ENCODE results near the gene DNAH7. TPM values are rescaled to one million over a fixed set of nuclear protein-coding genes. Genes with fewer than 3 reads are reported as not detected.
"Not testable (repeated sequence)": the region's sequence is repeated elsewhere in the genome, so short reads cannot be mapped to it uniquely, and the experiment has no call there.

DNAH7 gene
- 0.20 and 0.92 TPM in 2 replicates for total RNA-seq (2014; rRNA removed; shearing (Covaris generic))
- 0.11 and 0.31 TPM in 2 replicates for polyA plus RNA-seq (2014; cell fraction: nucleus; rRNA removed)

- DNase-seq (ENCODE audit: extremely low read depth, low read depth), result peak; percentile 76
Measured at GRCh38 chr2:196068271-196069209, at the start of gene DNAH7. Gene DNAH7, minus strand, starts transcription at chr2:196068837. Its CDS starts 126 bp downstream, at chr2:196068711.

DNA sequence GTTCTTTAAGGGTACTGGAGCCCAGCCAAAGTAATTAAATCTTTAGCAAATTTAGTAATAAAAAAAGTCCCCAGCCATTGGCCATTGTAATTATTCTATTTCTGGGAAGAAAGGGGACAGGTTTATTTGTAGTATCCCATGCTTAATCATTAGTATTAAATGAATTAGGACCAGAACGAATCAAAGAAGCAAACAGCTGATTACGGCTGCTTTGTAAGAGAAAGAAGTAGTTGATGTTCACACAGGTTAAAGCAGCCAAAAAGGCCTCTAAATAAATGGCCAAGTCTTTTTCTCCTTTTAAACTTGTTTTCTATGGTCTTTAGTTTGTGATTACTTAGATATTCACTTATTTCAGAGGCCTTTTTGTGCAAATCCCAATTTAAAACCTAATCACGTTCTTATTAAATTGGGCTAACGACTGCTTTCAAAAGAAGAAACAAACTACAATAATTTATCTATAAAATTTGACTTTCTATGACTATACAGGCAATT lies 48.6 kb upstream of the DNAH7 start:
- DNase-seq (ENCODE audit: extremely low read depth, low read depth), result no peak

- no peak for DNase-seq (ENCODE audit: extremely low read depth, low read depth)
Measured at GRCh38 chr2:196113061-196113974, 44.7 kb upstream of the DNAH7 start.

- DNase-seq (ENCODE audit: extremely low read depth, low read depth), result peak; percentile 48
Measured at GRCh38 chr2:196112418-196113034, 43.9 kb upstream of the DNAH7 start.

DNA sequence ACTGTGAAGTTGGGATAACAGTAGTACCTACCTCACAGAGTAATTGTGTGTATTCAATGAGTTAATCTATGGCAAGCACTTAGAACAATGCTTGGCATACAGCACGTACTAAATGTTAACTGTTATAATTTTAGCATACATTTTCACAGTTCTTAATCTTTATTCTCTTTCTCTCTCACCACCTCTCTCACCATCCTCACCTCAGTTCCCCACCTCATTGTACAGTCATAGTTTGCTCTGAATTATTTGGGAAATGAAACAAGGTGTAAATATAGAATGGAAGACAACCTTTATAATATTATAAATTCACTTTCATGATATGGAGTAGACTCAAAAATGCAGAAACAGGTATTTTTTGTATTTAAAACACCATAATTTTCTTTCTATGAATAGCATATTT lies 40.0 kb upstream of the DNAH7 start:
- no peak for DNase-seq (ENCODE audit: extremely low read depth, low read depth)

GRCh38 chr2:196105951-196106350 lies 37.3 kb upstream of the DNAH7 start:
- no peak for DNase-seq (ENCODE audit: extremely low read depth, low read depth)

DNA sequence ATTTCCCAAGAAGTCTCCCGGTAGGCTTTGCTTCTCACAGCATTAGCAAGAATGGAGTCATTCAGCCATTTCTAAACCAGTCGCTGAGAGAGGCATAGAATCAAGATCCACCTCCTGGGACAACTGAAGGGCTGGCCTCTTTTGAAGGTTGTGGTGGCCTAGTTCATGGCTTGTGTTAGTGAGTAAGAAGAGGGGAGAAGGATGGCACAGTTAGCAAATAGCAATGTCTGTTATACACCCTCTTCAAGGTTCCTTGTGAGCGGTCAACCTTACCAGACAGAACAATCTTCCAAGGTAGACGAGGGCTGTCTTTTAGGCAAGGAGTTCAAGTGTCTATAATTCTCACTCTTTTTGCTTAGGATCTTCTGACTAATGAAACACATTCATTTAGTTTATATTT lies 35.4 kb upstream of the DNAH7 start:
- DNase-seq (ENCODE audit: extremely low read depth, low read depth), result no peak

GRCh38 chr2:196103626-196104025 lies 35.0 kb upstream of the DNAH7 start:
- no peak for DNase-seq (ENCODE audit: extremely low read depth, low read depth)

- DNase-seq (ENCODE audit: extremely low read depth, low read depth), result no peak
Measured at GRCh38 chr2:196101325-196101991, 32.8 kb upstream of the DNAH7 start.

DNA sequence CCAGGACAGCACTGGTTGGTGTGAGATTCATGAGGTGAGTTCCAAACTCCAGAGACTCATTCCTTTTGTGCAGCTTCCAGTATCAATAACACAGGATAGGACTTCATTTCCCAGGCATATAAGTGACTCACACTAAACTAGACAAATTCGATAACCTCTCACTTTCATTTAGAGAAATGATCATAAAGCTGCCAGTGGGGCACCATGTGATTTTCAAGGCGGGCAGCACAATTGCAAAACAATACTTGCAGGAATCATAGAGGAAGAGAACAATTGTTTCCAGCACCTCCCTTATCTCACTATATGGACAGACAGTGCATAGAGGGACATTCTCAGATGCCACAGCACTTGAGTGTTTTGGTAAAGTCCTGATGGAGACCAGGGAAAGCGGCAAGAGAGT lies 31.3 kb upstream of the DNAH7 start:
- DNase-seq (ENCODE audit: extremely low read depth, low read depth), result no peak

GRCh38 chr2:196097864-196098660 lies 29.4 kb upstream of the DNAH7 start:
- no peak for DNase-seq (ENCODE audit: extremely low read depth, low read depth)

- no peak for DNase-seq (ENCODE audit: extremely low read depth, low read depth)
Measured at GRCh38 chr2:196096982-196097745, 28.5 kb upstream of the DNAH7 start.

GRCh38 chr2:196096264-196096663 lies 27.6 kb upstream of the DNAH7 start:
- DNase-seq (ENCODE audit: extremely low read depth, low read depth), result no peak

DNA sequence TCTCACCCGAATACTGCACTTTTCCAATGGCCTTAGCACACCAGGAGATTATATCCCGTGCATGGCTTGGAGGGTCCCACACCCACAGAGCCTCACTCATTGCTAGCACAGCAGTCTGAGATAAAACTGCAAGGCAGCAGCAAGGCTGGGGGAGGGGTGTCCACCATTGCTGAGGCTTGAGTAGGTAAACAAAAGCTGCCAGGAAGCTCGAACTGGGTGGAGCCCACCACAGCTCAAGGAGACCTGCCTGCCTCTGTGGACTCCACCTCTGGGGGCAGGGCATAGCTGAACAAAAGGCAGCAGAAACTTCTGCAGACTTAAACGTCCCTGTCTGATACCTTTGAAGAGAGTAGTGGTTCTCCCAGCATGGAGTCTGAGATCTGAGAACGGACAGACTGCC lies 20.8 kb upstream of the DNAH7 start:
- not testable (repeated sequence) for DNase-seq (ENCODE audit: extremely low read depth, low read depth)

GRCh38 chr2:196088203-196088602 lies 19.6 kb upstream of the DNAH7 start:
- no peak for DNase-seq (ENCODE audit: extremely low read depth, low read depth)

DNA sequence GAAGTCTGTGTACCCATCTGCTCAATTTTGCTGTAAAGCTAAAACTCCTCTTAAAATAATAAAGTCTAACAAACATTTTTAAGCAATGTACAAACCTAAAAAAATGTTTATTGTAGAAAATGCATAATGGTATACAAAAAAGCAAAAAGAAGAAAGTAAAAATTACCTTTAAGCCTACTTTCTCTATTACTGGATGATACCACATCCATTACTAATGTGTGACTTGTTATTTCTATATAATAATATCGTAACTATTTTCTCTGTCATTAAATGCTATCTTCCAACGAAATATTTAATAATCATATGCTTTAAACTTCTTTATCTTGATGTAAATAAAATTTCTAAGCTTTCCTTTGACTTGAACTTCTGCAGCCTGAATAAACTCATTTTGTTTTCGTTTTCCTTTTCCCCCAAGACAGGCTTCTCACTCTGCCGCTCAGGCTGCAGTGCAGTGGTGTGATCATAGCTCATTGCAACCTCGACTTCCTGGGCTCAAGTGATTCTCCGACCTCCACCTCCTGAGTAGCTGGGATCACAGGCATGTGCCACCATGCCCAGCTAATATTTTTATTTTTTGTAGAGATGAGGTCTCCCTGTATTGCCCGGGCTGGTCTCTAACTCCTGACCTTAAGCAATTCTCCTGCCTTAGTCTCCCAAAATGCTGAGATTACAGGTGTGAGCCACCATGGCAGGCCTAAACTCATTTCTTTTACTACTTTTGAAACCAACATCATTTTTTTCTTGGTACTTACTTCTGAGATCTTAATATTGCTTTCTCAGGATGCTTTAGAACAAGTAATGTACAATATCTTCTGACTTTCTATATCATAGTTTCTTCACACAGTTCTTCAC lies 18.1 kb upstream of the DNAH7 start:
- DNase-seq (ENCODE audit: extremely low read depth, low read depth), result no peak

DNA sequence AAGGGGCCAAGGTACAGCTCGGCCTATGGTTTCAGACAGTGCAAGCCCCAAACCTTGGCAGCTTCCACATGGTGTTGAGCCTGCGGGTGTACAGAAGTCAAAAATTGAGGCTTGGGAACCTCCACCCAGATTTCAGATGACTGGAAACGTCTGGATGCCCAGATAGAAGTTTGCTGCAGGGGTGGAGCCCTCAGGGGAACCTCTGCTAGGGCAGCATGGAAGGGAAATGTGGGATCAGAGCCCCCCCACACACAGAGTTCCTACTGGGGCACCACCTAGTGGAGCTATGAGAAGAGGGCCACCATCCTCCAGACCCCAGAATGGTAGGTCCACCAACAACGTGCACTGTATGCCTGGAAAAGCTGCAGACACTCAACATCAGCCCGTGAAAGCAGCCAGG lies 15.0 kb upstream of the DNAH7 start:
- no peak for DNase-seq (ENCODE audit: extremely low read depth, low read depth)

DNA sequence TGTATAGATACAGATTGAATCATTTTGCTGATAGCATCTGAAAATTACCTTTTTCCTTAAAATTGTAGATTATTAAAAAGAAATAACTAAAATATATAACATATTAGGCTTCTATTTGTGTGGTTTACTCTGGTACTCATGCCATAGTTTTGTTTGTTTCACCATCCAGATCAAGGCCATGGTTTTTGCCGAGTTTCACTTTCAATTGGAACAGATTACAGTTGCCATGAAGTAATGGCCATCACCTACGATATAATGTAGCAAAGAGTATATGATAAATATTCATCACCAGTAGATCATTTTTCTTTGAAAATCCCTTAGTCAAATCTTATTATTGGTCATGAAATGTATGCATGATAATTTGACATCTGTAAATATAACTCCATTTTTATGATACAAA lies 11.9 kb upstream of the DNAH7 start:
- no peak for DNase-seq (ENCODE audit: extremely low read depth, low read depth)
